Ishikawa (cell line): ENCODE measurements around the gene INCENP.

Experiments used
- FOXM1 ChIP-seq: IDR thresholded peaks from 2 replicates; pipeline ENCODE4 v1.6.1; 2012; ENCODE audit warnings: low read depth, borderline replicate concordance
- ZBTB7A ChIP-seq: IDR thresholded peaks from 2 replicates; pipeline ENCODE4 v1.6.1; 2012; ENCODE audit warnings: low read depth
- TF ChIP-seq, protein P1 (sequence below): IDR thresholded peaks from 2 replicates; pipeline ENCODE4 v1.6.1; 2012; ENCODE audit warnings: low read depth, mild to moderate bottlenecking

- no peak for TF ChIP-seq FOXM1
- TF ChIP-seq, protein P1, sequence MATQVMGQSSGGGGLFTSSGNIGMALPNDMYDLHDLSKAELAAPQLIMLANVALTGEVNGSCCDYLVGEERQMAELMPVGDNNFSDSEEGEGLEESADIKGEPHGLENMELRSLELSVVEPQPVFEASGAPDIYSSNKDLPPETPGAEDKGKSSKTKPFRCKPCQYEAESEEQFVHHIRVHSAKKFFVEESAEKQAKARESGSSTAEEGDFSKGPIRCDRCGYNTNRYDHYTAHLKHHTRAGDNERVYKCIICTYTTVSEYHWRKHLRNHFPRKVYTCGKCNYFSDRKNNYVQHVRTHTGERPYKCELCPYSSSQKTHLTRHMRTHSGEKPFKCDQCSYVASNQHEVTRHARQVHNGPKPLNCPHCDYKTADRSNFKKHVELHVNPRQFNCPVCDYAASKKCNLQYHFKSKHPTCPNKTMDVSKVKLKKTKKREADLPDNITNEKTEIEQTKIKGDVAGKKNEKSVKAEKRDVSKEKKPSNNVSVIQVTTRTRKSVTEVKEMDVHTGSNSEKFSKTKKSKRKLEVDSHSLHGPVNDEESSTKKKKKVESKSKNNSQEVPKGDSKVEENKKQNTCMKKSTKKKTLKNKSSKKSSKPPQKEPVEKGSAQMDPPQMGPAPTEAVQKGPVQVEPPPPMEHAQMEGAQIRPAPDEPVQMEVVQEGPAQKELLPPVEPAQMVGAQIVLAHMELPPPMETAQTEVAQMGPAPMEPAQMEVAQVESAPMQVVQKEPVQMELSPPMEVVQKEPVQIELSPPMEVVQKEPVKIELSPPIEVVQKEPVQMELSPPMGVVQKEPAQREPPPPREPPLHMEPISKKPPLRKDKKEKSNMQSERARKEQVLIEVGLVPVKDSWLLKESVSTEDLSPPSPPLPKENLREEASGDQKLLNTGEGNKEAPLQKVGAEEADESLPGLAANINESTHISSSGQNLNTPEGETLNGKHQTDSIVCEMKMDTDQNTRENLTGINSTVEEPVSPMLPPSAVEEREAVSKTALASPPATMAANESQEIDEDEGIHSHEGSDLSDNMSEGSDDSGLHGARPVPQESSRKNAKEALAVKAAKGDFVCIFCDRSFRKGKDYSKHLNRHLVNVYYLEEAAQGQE: no peak
- TF ChIP-seq ZBTB7A: no peak
Observed at GRCh38 chr11:62142921-62143320, 19.1 kb downstream of the INCENP start.
